WI38 (cell line): ENCODE results near the gene SLC6A6.

Experiments
- H3K4me3 ChIP-seq: 2 replicates; pipeline ENCODE4 v1.5.1; 2011; ENCODE audit warnings: low read depth, mild to moderate bottlenecking, control low read depth, low read length
- CTCF ChIP-seq: IDR thresholded peaks from 2 replicates; pipeline ENCODE4 v1.5.1; 2012; ENCODE audit warnings: low read depth, mild to moderate bottlenecking, control low read depth, low read length

Gene SLC6A6

DNA sequence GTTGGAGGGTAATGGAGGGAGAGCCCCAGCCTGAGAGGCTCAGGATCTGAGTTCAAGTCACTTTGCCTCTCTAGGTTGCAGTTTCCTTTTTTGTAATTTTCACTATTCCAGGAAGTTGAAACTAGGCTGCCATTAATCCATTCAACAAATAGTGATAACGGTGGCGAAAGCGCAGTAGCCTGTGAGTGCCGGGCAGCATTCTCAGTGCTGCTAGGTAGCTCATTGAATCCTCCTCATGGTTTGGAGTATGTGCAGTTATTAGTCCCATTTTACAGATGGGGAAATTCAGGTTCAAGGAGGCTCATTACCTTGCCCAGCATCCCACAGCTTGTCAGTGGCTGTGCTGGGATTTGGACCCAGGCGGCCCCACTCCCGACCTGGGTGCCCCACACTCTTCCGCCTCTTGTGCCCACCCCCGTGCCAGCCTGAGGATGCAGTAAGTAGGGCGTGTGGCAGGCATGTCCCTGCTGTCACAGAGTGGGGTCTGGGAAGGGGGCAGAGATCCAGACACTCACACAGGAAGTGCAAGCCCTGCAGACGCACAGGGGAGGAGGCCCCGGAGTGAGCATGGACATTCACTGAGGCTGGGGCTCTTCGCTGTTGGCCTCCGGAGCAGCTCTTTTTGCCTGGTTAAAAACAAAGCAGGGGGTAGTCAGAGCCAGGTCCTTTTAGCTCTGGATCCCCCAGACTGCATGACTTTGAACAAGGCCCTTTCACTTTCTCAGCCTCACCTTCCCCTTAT is 58.8 kb downstream of the SLC6A6 start:
- no peak overlapping the region for H3K4me3 ChIP-seq
- no peak for TF ChIP-seq CTCF

GRCh38 chr3:14461748-14462324 is 59.4 kb downstream of the SLC6A6 start:
- peak; percentile 82 for TF ChIP-seq CTCF
- H3K4me3 ChIP-seq, result no peak overlapping the region

- H3K4me3 ChIP-seq, result no peak overlapping the region
- no peak for TF ChIP-seq CTCF
These were observed 60.3 kb downstream of the SLC6A6 start for GRCh38 chr3:14462738-14463137.

DNA sequence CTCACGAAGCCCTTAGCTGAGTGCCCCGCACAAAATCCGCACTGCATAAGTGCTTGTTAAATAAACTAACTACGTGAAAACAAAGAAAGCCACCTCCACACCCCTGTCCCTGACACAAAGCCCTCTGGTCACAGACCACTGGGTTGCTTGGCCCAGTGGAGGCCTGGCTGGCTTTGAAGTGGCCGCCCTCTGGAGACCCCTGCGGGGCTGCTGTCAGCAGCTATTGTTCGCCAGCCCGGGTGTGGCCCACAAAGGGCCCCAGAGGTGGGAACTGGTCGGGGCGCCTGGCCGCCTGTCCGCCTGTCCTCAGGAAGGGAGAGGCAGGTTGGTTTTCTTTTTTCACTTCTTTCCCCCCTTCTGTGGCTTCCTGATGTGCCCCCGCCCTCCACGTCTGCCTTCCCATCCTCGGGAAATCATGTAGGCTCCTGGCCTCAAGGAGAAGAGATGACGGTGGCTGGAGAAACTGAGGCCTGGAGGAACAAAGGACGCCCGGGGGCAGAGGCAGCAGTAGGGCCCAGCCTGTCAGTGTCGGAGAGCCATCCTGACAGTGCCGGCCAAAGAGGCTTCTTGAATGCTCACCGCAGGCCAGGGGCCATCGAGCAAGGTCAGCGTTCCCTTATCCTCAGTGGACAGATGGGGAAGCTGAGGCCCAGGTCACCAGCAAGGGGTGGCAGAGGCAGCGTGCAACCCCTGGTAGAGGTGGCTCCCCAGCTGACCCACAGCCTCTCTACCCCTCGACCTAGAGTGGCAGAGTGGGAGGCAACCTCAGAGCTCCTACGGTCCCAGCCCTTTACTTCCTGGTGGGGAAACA is 61.1 kb downstream of the SLC6A6 start:
- H3K4me3 ChIP-seq, result no peak overlapping the region
- TF ChIP-seq CTCF, result no peak

DNA sequence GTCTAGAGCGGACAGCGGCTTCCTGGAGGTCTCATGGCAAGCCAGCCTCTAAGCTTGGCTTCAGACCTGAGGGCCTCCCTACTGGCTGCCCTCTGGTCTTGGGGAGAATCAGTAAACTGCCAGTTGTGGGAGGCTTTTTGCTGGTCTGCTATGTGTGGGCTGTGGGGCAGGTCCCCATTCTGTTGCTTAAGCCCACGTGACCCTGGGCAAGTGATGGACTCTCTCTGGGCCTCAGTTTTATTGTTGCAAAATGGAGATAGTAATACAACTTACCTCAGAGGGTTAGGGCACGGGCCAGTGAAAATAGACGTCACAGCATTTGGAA is 61.7 kb downstream of the SLC6A6 start:
- no peak for TF ChIP-seq CTCF
- no peak overlapping the region for H3K4me3 ChIP-seq

DNA sequence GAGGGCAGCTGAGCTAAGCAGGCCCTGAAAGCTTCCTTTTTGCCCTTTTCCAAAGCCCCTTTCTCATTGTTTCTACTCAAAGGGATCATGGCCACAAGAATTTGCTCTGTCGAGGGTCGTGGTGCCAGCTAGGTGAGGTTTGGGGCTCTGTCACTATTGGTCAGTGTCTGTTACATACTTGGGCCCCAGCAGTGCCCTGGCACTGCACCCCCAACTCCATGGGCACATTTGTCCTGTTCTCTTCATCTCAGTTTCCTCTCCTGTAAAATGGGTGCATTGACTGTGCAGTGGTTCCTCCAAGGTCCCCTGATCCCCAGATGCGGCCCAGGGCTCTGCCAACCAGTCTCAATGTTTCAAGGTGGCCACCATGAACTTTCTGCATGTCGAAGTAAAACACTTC is 62.1 kb downstream of the SLC6A6 start:
- H3K4me3 ChIP-seq, result no peak overlapping the region
- no peak for TF ChIP-seq CTCF

GRCh38 chr3:14465425-14465824 is 63.0 kb downstream of the SLC6A6 start:
- no peak for TF ChIP-seq CTCF

More at GRCh38 chr3:14465425-14465824, 63.0 kb downstream of the SLC6A6 start:
- H3K4me3 ChIP-seq, result no peak overlapping the region
